HL-60 (cell line): ENCODE data around the gene EIF4E2.

Experiments used
- REST ChIP-seq: IDR thresholded peaks from 2 replicates; pipeline ENCODE4 v1.6.1; 2012; ENCODE audit warnings: low read depth; ENCODE audit not compliant: insufficient replicate concordance
- TF ChIP-seq, protein P1 (sequence below): IDR thresholded peaks from one replicate; pipeline ENCODE4 v1.5.1; 2011; ENCODE audit warnings: low read length, control low read depth, inconsistent platforms; ENCODE audit not compliant: insufficient read depth

DNA sequence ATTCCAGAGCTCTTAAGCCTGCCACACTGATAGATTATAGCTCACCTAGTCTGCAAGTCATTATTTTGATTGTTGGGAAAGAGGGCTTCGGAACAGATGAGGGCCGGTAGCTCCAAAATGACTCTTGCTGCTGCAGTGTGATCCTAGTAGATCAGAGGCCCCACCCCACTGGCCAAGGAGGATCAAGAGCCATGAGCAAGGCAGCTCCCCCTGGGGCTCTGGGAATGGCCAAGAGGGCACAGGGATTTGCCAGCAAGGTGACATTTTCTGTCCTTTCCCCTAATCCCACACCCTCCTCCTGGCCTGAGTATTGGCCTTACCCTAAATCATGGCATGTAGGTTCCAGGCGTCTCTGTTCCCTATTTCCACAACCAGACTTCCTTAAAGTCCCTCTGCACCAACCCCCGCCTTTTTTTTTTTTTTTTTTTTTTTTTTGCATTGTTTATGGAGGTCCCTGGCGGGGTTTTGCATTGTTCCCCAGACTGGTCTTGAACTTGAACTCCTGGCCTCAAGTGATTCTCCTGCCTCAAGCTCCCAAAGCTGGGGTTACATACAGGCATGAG, 36.5 kb downstream of the EIF4E2 start:
- TF ChIP-seq REST = no peak
- TF ChIP-seq, protein P1, sequence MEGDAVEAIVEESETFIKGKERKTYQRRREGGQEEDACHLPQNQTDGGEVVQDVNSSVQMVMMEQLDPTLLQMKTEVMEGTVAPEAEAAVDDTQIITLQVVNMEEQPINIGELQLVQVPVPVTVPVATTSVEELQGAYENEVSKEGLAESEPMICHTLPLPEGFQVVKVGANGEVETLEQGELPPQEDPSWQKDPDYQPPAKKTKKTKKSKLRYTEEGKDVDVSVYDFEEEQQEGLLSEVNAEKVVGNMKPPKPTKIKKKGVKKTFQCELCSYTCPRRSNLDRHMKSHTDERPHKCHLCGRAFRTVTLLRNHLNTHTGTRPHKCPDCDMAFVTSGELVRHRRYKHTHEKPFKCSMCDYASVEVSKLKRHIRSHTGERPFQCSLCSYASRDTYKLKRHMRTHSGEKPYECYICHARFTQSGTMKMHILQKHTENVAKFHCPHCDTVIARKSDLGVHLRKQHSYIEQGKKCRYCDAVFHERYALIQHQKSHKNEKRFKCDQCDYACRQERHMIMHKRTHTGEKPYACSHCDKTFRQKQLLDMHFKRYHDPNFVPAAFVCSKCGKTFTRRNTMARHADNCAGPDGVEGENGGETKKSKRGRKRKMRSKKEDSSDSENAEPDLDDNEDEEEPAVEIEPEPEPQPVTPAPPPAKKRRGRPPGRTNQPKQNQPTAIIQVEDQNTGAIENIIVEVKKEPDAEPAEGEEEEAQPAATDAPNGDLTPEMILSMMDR = no peak
